ENCODE data around the gene SHANK3. TPM values are rescaled to one million over a fixed set of nuclear protein-coding genes. Genes with fewer than 3 reads are reported as not detected.

Gene SHANK3
- total and polyA plus RNA-seq, 2 of the 8 experiments (the other 6 are each of a cell fraction or from before 2014, with no cell fraction given), result 1.5 to 6.0 TPM

GRCh38 chr22:50683086-50683993, 10.7 kb downstream of the SHANK3 start:
- peaks cover 2% of the 10 kb centered on the region; the same call in 1 of the 2 replicates for H3K23me2 ChIP-seq (ENCODE audit: low read depth, low read length)
- no peak overlapping the region for H3K27ac ChIP-seq (ENCODE audit: low read depth, low read length)
- H3K4me1 ChIP-seq (replicated peaks in 1 of 4; ENCODE audit: control insufficient read depth in 3 of 4, insufficient read depth in 4 of 4, low read length in 3 of 4), result no peaks in the 10 kb centered on the region
- H3K27me3 ChIP-seq (replicated peaks in 1 of 4; ENCODE audit: control insufficient read depth in 3 of 4, extremely low read depth in 1 of 4, insufficient read depth in 3 of 4, low read length in 3 of 4), result no peaks in the 10 kb centered on the region; a peak in 1 of 7 replicates
- CTCF ChIA-PET (ENCODE audit: partially characterized antibody), result interaction anchor here (2.1 kb wide), 1 partner anchor 13 kb away, joined by 7 read pairs; no protein-coding TSS in a partner anchor
- H2BK120ac ChIP-seq (replicated peaks; ENCODE audit: low read depth, low read length), result no peak overlapping the region
- no peak overlapping the region for H3K18ac ChIP-seq (ENCODE audit: extremely low read depth, low read length)
- DNase-seq (ENCODE audit: low read depth in 1 of 2, low spot score in 2 of 2) (no peak), FAIRE-seq (no peak)
- no peak overlapping the region for H2BK12ac ChIP-seq (ENCODE audit: low read depth, low read length)
- H2AK5ac ChIP-seq (ENCODE audit: low read depth, low read length), result no peak overlapping the region
- no peak overlapping the region for H2BK20ac ChIP-seq (ENCODE audit: low read length)
- no peak overlapping the region for H3K23ac ChIP-seq (ENCODE audit: insufficient read length)
- peaks cover 0 to 6% of the 10 kb centered on the region in 2 experiments; a peak in 2 of 4 replicates for H3K9me3 ChIP-seq (ENCODE audit: insufficient read depth in 2 of 2, low read depth in 1 of 2, low read length in 1 of 2)
- H3K56ac ChIP-seq (replicated peaks; ENCODE audit: insufficient read length, low read depth, low read length), result no peak overlapping the region
- H3K4me2 ChIP-seq (ENCODE audit: insufficient read depth in 1 of 2, low read depth in 2 of 2, low read length in 2 of 2), result no peak overlapping the region
- H3K79me2 ChIP-seq (ENCODE audit: control insufficient read depth in 1 of 2, insufficient read depth in 2 of 2, low read length in 2 of 2), result no peaks in the 10 kb centered on the region
- no peak overlapping the region for H4K5ac ChIP-seq (ENCODE audit: insufficient read length, low read depth, low read length)
- no peak overlapping the region for H3K14ac ChIP-seq (ENCODE audit: insufficient read length)
- 93% methylated on average over 19 of the region's 21 CpGs; no CpG with 5 or more reads in 1 of the 2 experiments for WGBS, 2 experiments (ENCODE audit: extremely low coverage in 1 of 2, insufficient coverage in 1 of 2, insufficient read length in 1 of 2, insufficient replicate concordance in 2 of 2, low coverage in 1 of 2, low lambda C conversion rate in 2 of 2, missing lambda C conversion rate in 1 of 2)
- no peak overlapping the region for H4K91ac ChIP-seq (replicated peaks; ENCODE audit: insufficient read length, low read length)
- H3K4me3 ChIP-seq (ENCODE audit: extremely low read depth in 1 of 4, insufficient read depth in 2 of 4, low read depth in 3 of 4, low read length in 4 of 4), result no peak overlapping the region
- no peak overlapping the region for H3K9ac ChIP-seq (replicated peaks in 1 of 4; ENCODE audit: extremely low read depth in 1 of 4, low read depth in 3 of 4, low read length in 3 of 4)
- no peak for TF ChIP-seq SIN3A (conservative IDR thresholded peaks at IDR 0.05 in 1 of 2, IDR thresholded peaks at IDR 0.05 in 1 of 2; ENCODE audit: low read depth in 1 of 2, low read length in 2 of 2)
- no peak for TF ChIP-seq TCF12 (IDR thresholded peaks at IDR 0.05; ENCODE audit: low read depth, low read length)
- TF ChIP-seq TAF7 (optimal IDR thresholded peaks at IDR 0.05; ENCODE audit: borderline replicate concordance, low read depth, low read length), result no peak
- no peak for TF ChIP-seq SP1 (IDR thresholded peaks at IDR 0.05; ENCODE audit: low read depth, low read length)
- no peak for TF ChIP-seq SIRT6 (IDR thresholded peaks at IDR 0.05; ENCODE audit: low read length)
- TF ChIP-seq, protein P1, sequence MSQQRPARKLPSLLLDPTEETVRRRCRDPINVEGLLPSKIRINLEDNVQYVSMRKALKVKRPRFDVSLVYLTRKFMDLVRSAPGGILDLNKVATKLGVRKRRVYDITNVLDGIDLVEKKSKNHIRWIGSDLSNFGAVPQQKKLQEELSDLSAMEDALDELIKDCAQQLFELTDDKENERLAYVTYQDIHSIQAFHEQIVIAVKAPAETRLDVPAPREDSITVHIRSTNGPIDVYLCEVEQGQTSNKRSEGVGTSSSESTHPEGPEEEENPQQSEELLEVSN (IDR thresholded peaks at IDR 0.05), result no peak
- TF ChIP-seq PHF8 (conservative IDR thresholded peaks at IDR 0.05; ENCODE audit: low read depth, low read length), result no peak
- no peak for TF ChIP-seq SIX5 (IDR thresholded peaks at IDR 0.05; ENCODE audit: low read depth, low read length)
- no peak for TF ChIP-seq CHD1 (IDR thresholded peaks at IDR 0.05; ENCODE audit: low read depth, low read length)
- no peak for TF ChIP-seq SUZ12 (IDR thresholded peaks at IDR 0.05; ENCODE audit: low read length)
- no peak overlapping the region for H2BK15ac ChIP-seq (ENCODE audit: low read length)
- no peak overlapping the region for H2AFZ ChIP-seq (ENCODE audit: low read length)
- POLR2A ChIA-PET (ENCODE audit: partially characterized antibody), result no interaction called here
- peaks cover 0 to 3% (median 0%) of the 10 kb centered on the region in 4 experiments; a peak in 2 of 8 replicates for H3K36me3 ChIP-seq (ENCODE audit: control insufficient read depth in 2 of 4, insufficient read depth in 4 of 4, low read length in 3 of 4)
- no peak overlapping the region for H4K8ac ChIP-seq (ENCODE audit: extremely low read depth, insufficient read depth, low read length)
- H4K20me1 ChIP-seq (replicated peaks in 1 of 2; ENCODE audit: control insufficient read depth in 1 of 2, insufficient read depth in 2 of 2, low read length in 2 of 2), result peaks cover 0 to 2% of the 10 kb centered on the region in 2 experiments
- no peak overlapping the region for H3K4ac ChIP-seq (replicated peaks; ENCODE audit: insufficient read length, low read depth, low read length)
- no peak overlapping the region for H2BK5ac ChIP-seq (ENCODE audit: low read depth, low read length)
- no peaks in the 10 kb centered on the region for H3K79me1 ChIP-seq (ENCODE audit: low read depth, low read length)
